HepG2 (cell line): ENCODE measurements around the gene CTNNA3. TPM values are rescaled to one million over a fixed set of nuclear protein-coding genes. Genes with fewer than 3 reads are reported as not detected.

Source experiments
- ATAC-seq: fragments of 200-7000 bp; cut with Tn5 transposase; 3 replicates; pipeline ENCODE4 v1.9.1; 2020; ENCODE audit warnings: mild to moderate bottlenecking, moderate library complexity
- BruUV-seq: library from RNA; stranded (reverse); fragments of 400-500 nt; replicated peaks from 2 replicates; lab custom pipeline; 2021; lab: Mats Ljungman, UMichigan
- CTCF ChIA-PET: fragments of 300-600 bp; formaldehyde crosslinking; extraction: SDS; loops from one replicate; lab custom pipeline; 2021; ENCODE audit warnings: low total read pairs, inconsistent platforms, low intra/inter-chr PET ratio; lab: Yijun Ruan, JAX
- POLR2A ChIA-PET: fragments of 350-600 bp; sonication (Branson Sonifier 250); formaldehyde crosslinking; loops from one replicate; lab custom pipeline; 2020; ENCODE audit warnings: antibody characterized with exemption, inconsistent platforms; lab: Yijun Ruan, JAX
- DNase-seq: peaks from one replicate; pipeline ENCODE4 v3.0.0-alpha.2; 2015; ENCODE audit warnings: low spot score
- FAIRE-seq: peaks from 3 replicates; lab custom pipeline; 2011; peaks lifted over from hg19 to GRCh38; lab: Jason Lieb, UNC
- H2AFZ ChIP-seq: one replicate; pipeline ENCODE4 v1.6.1; 2011; ENCODE audit warnings: low read length, inconsistent platforms
- H3K27ac ChIP-seq: fragments of 300-600 bp; 3 replicates; pipeline ENCODE4 v1.8.0; 2011; ENCODE audit warnings: mixed run types, mild to moderate bottlenecking, mixed read lengths, low read length, inconsistent platforms; ENCODE audit not compliant: insufficient read depth; ENCODE audit errors: extremely low read length
- H3K27me3 ChIP-seq, 2 experiments: fragments of 200-600 bp in 1 of 2; 2 replicates in 1 of 2; 3 replicates in 1 of 2; pipeline versions ENCODE4 v1.6.0 to v1.8.0; 2011; ENCODE audit warnings: low read length in 2 of 2, mild to moderate bottlenecking in 2 of 2, moderate library complexity in 2 of 2, inconsistent platforms in 1 of 2; ENCODE audit not compliant: insufficient read depth in 2 of 2, control insufficient read depth in 1 of 2
- H3K36me3 ChIP-seq, 2 experiments: fragments of 200-600 bp in 1 of 2; replicated peaks in 1 of 2; 2 replicates in 1 of 2; 3 replicates in 1 of 2; pipeline versions ENCODE4 v1.5.1 to v1.8.0; 2011; ENCODE audit warnings: low read length in 2 of 2, inconsistent platforms in 1 of 2; ENCODE audit not compliant: insufficient read depth in 2 of 2, control insufficient read depth in 1 of 2
- H3K4me1 ChIP-seq: 2 replicates; pipeline ENCODE4 v1.5.1; 2012; ENCODE audit warnings: low read length, inconsistent platforms; ENCODE audit not compliant: insufficient read depth
- H3K4me2 ChIP-seq: 2 replicates; pipeline ENCODE4 v1.6.0; 2011; ENCODE audit warnings: low read depth, low read length, inconsistent platforms
- H3K4me3 ChIP-seq, 3 experiments: fragments of 200-600 bp in 1 of 3; sonication (generic), shearing (Covaris generic) in 1 of 3; replicated peaks in 1 of 3; 2 replicates each; pipeline ENCODE4 v1.5.1; 2011 to 2016; ENCODE audit warnings: low read length in 3 of 3, inconsistent platforms in 2 of 3, low read depth in 2 of 3, mild to moderate bottlenecking in 2 of 3, control low read depth in 1 of 3, mixed read lengths in 1 of 3; ENCODE audit not compliant: insufficient read depth in 1 of 3
- H3K79me2 ChIP-seq: one replicate; pipeline ENCODE4 v1.6.1; 2011; ENCODE audit warnings: low read length, inconsistent platforms; ENCODE audit not compliant: insufficient read depth
- H3K9ac ChIP-seq: 2 replicates; pipeline ENCODE4 v1.6.0; 2011; ENCODE audit warnings: mild to moderate bottlenecking, low read depth, low read length, inconsistent platforms; ENCODE audit not compliant: insufficient read depth
- H3K9me3 ChIP-seq: 2 replicates; pipeline ENCODE4 v1.5.1; 2012; ENCODE audit warnings: mild to moderate bottlenecking, low read length
- H4K20me1 ChIP-seq: 2 replicates; pipeline ENCODE4 v1.6.0; 2011; ENCODE audit warnings: inconsistent platforms, mild to moderate bottlenecking, low read length, moderate library complexity; ENCODE audit not compliant: insufficient read depth
- ELF3 ChIP-seq: IDR thresholded peaks from 2 replicates; pipeline ENCODE4 v1.6.1; 2016; ENCODE audit warnings: missing genetic modification reagents, missing compliant biosample characterization
- HCFC1 ChIP-seq: fragments of 150-350 bp; IDR thresholded peaks from 2 replicates; pipeline ENCODE4 v1.6.1; 2014; ENCODE audit warnings: low read depth, low read length
- KDM1A ChIP-seq: IDR thresholded peaks from 2 replicates; pipeline ENCODE4 v1.6.1; 2016; ENCODE audit warnings: missing compliant biosample characterization
- MAF1 ChIP-seq: sonication (generic); formaldehyde crosslinking; IDR thresholded peaks from 2 replicates; pipeline ENCODE4 v1.5.0; 2020; ENCODE audit warnings: missing genetic modification reagents, borderline replicate concordance
- RAD51 ChIP-seq: fragments of 450-650 bp; IDR thresholded peaks from 2 replicates; pipeline ENCODE4 v1.6.1; 2016; ENCODE audit warnings: borderline replicate concordance
- SIN3A ChIP-seq: IDR thresholded peaks from 2 replicates; pipeline ENCODE4 v1.6.1; 2011; ENCODE audit warnings: low read depth, mild to moderate bottlenecking, control low read depth, low read length, borderline replicate concordance
- TOE1 ChIP-seq: sonication (generic); formaldehyde crosslinking; IDR thresholded peaks from 2 replicates; pipeline ENCODE4 v1.4.0; 2020; ENCODE audit warnings: mild to moderate bottlenecking, missing genetic modification reagents
- ZBTB38 ChIP-seq: sonication (generic); formaldehyde crosslinking; IDR thresholded peaks from 2 replicates; pipeline ENCODE4 v1.5.1; 2020; ENCODE audit warnings: mild to moderate bottlenecking, missing genetic modification reagents
- ZFP36 ChIP-seq: fragments of 150-350 bp; IDR thresholded peaks from 2 replicates; pipeline ENCODE4 v1.6.1; 2018; ENCODE audit warnings: borderline replicate concordance, low read length, low read depth; ENCODE audit not compliant: partially characterized antibody
- ZNF101 ChIP-seq: sonication (generic); formaldehyde crosslinking; IDR thresholded peaks from 2 replicates; pipeline ENCODE4 v1.4.0; 2020; ENCODE audit warnings: mild to moderate bottlenecking, low read depth, missing genetic modification reagents, borderline replicate concordance
- ZNF841 ChIP-seq: sonication (generic); formaldehyde crosslinking; IDR thresholded peaks from 2 replicates; pipeline ENCODE4 v1.8.1; 2023; ENCODE audit warnings: missing genetic modification reagents, borderline replicate concordance
- WGBS: methylation state at CpG from one replicate; pipeline ENCODE4 v1.1.6; 2017; ENCODE audit warnings: low lambda C conversion rate; 5-methylcytosine and 5-hydroxymethylcytosine counted together
- in situ Hi-C: cut with HindIII; loops from 2 replicates; pipeline ENCODE4 v1.10.0; 2017; ENCODE audit warnings: low pct_unique_long_range_greater_than_20kb; ENCODE audit not compliant: extremely low pct_ligation_motif_present
- intact Hi-C: fragments of 100-400 bp; cut with micrococcal nuclease; formaldehyde crosslinking; loops from one replicate; pipeline ENCODE4 v1.10.0; 2022; ENCODE audit not compliant: unreplicated experiment
- polyA plus RNA-seq, 8 experiments: library from polyadenylated mRNA; depleted of rRNA in 3 of 8; stranded (reverse) in 7 of 8; unstranded in 1 of 8; fragments of >200 nt; fragmentation: Illumina TruSeq in 4 of 8; extraction: Trizol in 4 of 8; gene quantifications; 2 replicates each; pipeline versions ENCODE4 v1.2.1 to v1.2.3, GENCODE V29; 2011 to 2016; ENCODE audit warnings: low read depth in 4 of 8, missing spikeins in 1 of 8, mixed read lengths in 1 of 8; ENCODE audit not compliant: insufficient read depth in 1 of 8
- total RNA-seq, 5 experiments: library from RNA; depleted of rRNA; stranded (reverse); fragments of >200 nt; fragmentation: Illumina TruSeq; extraction: Trizol; gene quantifications; 2 replicates each; pipeline ENCODE4 v1.2.3, GENCODE V29; 2016; ENCODE audit warnings: low read depth in 1 of 5
- TF ChIP-seq, protein P1 (sequence below): sonication (generic); formaldehyde crosslinking; IDR thresholded peaks from 2 replicates; pipeline ENCODE4 v1.9.0; 2021; ENCODE audit warnings: missing genetic modification reagents, mild to moderate bottlenecking, borderline replicate concordance

The CTNNA3 gene
- total and polyA plus RNA-seq, 2 of the 13 experiments (the other 11 are each of a cell fraction or from before 2014, with no cell fraction given), result not detected

DNA sequence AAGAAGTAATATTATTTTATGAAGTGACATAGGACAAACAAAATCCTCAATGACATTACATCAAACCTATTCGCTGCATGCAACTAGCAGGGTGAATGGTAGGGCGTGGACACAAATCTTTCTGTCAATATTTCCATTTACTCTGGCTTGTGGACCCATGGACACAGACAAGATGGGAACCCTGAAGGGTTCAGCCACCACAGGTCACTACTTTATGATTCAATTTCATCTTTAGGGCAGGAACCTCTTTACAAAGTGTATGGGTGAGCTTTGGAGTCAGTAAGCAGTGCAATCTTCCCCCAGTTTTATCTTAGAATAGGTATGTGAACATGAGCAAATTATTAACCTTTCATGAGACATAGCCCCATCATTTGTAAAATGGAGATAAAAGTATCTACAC, 1752.5 kb downstream of the CTNNA3 start:
- no peaks in the 10 kb centered on the region for H3K79me2 ChIP-seq
- no TSS peak for BruUV-seq
- FAIRE-seq (no peak), DNase-seq (no peak), ATAC-seq (no peak)
- peaks cover 4% of the 10 kb centered on the region; the same call in 1 of the 2 replicates for H3K9me3 ChIP-seq
- H3K27me3 ChIP-seq, result no peaks in the 10 kb centered on the region
- H2AFZ ChIP-seq, result no peak overlapping the region
- in situ Hi-C loops (no loop called here), intact Hi-C loops (no loop called here)
- ChIA-PET CTCF (no interaction called here), POLR2A (no interaction called here)
- no peak overlapping the region for H3K4me2 ChIP-seq
- H3K9ac ChIP-seq, result no peak overlapping the region
- peaks cover 8% of the 10 kb centered on the region for H3K4me1 ChIP-seq
- H3K27ac ChIP-seq, result no peak overlapping the region
- 3% methylated on average over 2 of the region's 2 CpGs for WGBS
- no peak for TF ChIP-seq ZNF101
- no peak for TF ChIP-seq ZNF841 (CRISPR knock-in tag)
- no peak for TF ChIP-seq ELF3 (CRISPR knock-in tag)
- no peak for TF ChIP-seq SIN3A
- TF ChIP-seq MAF1 (CRISPR knock-in tag), result no peak
- no peak for TF ChIP-seq RAD51
- TF ChIP-seq, protein P1, sequence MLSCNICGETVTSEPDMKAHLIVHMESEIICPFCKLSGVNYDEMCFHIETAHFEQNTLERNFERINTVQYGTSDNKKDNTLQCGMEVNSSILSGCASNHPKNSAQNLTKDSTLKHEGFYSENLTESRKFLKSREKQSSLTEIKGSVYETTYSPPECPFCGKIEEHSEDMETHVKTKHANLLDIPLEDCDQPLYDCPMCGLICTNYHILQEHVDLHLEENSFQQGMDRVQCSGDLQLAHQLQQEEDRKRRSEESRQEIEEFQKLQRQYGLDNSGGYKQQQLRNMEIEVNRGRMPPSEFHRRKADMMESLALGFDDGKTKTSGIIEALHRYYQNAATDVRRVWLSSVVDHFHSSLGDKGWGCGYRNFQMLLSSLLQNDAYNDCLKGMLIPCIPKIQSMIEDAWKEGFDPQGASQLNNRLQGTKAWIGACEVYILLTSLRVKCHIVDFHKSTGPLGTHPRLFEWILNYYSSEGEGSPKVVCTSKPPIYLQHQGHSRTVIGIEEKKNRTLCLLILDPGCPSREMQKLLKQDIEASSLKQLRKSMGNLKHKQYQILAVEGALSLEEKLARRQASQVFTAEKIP, result no peak
- no peak for TF ChIP-seq TOE1 (CRISPR knock-in tag)
- no peak for TF ChIP-seq ZBTB38 (CRISPR knock-in tag)
- TF ChIP-seq ZFP36, result no peak
- TF ChIP-seq KDM1A (CRISPR knock-in tag), result no peak
- no peak for TF ChIP-seq HCFC1
- H4K20me1 ChIP-seq, result no peaks in the 10 kb centered on the region
- no peaks in the 10 kb centered on the region for H3K36me3 ChIP-seq
- no peak overlapping the region for H3K4me3 ChIP-seq
